SK-N-SH (cell line): ENCODE measurements around the gene IVNS1ABP. TPM values are rescaled to one million over a fixed set of nuclear protein-coding genes. Genes with fewer than 3 reads are reported as not detected.

Experiments used
- CTCF ChIA-PET: fragments of 300-600, 350-600 bp; formaldehyde crosslinking; extraction: SDS; loops from one replicate; lab custom pipeline; 2021; lab: Yijun Ruan, JAX
- POLR2A ChIA-PET: fragments of 350-600 bp; sonication (Branson Sonifier 250); formaldehyde crosslinking; extraction: SDS; loops from one replicate; lab custom pipeline; 2020; ENCODE audit warnings: antibody characterized with exemption, inconsistent platforms; lab: Yijun Ruan, JAX
- DNase-seq: peaks from one replicate; pipeline ENCODE4 v3.0.0; 2012
- H2AFZ ChIP-seq: fragments of 200-600 bp; sonication (generic); 2 replicates; pipeline ENCODE4 v1.8.1; 2016; ENCODE audit warnings: antibody characterized with exemption, mild to moderate bottlenecking, low read depth
- H3F3A ChIP-seq: fragments of 200-600 bp; sonication (generic); replicated peaks from 2 replicates; pipeline ENCODE3; 2016; ENCODE audit warnings: antibody characterized with exemption, mild to moderate bottlenecking; ENCODE audit not compliant: insufficient read depth
- H3K27ac ChIP-seq, 2 experiments: fragments of 200-500 bp in 1 of 2; fragments of 200-600 bp in 1 of 2; sonication (Bioruptor generic) in 1 of 2; sonication (generic), shearing (Covaris generic) in 1 of 2; 2 replicates each; pipeline versions ENCODE4 v1.5.1 to v1.6.1; 2014 to 2016; ENCODE audit warnings: low read depth in 2 of 2, inconsistent platforms in 1 of 2, low read length in 1 of 2, mild to moderate bottlenecking in 1 of 2, mixed read lengths in 1 of 2
- H3K27me3 ChIP-seq: fragments of 200-600 bp; sonication (generic), shearing (Covaris generic); 2 replicates; pipeline ENCODE4 v1.6.1; 2016; ENCODE audit warnings: mixed run types; ENCODE audit not compliant: insufficient read depth
- H3K36me3 ChIP-seq, 2 experiments: fragments of 200-500 bp in 1 of 2; fragments of 200-600 bp in 1 of 2; sonication (Bioruptor generic) in 1 of 2; sonication (generic) in 1 of 2; replicated peaks in 1 of 2; 2 replicates each; pipeline versions ENCODE3 to v1.5.1; 2014 to 2016; ENCODE audit warnings: low read length in 1 of 2, mild to moderate bottlenecking in 1 of 2; ENCODE audit not compliant: insufficient read depth in 2 of 2, control insufficient read depth in 1 of 2
- H3K4me1 ChIP-seq, 2 experiments: fragments of 200-500 bp in 1 of 2; fragments of 200-600 bp in 1 of 2; sonication (Bioruptor generic) in 1 of 2; sonication (generic), shearing (Covaris generic) in 1 of 2; 2 replicates each; pipeline versions ENCODE4 v1.5.1 to v1.6.1; 2014 to 2016; ENCODE audit warnings: low read depth in 1 of 2, low read length in 1 of 2, mixed run types in 1 of 2; ENCODE audit not compliant: insufficient read depth in 2 of 2, control insufficient read depth in 1 of 2
- H3K4me2 ChIP-seq: fragments of 200-600 bp; sonication (generic), shearing (Covaris generic); 2 replicates; pipeline ENCODE4 v1.6.1; 2017; ENCODE audit warnings: mixed run types
- H3K4me3 ChIP-seq, 2 experiments: fragments of 200-500 bp in 1 of 2; fragments of 200-600 bp in 1 of 2; sonication (Bioruptor generic) in 1 of 2; sonication (generic), shearing (Covaris generic) in 1 of 2; 2 replicates each; pipeline versions ENCODE4 v1.5.1 to v1.8.1; 2014 to 2016; ENCODE audit warnings: low read depth in 2 of 2, inconsistent platforms in 1 of 2, low read length in 1 of 2, mild to moderate bottlenecking in 1 of 2, mixed read lengths in 1 of 2, moderate library complexity in 1 of 2
- H3K79me2 ChIP-seq: fragments of 200-600 bp; sonication (generic); 2 replicates; pipeline ENCODE4 v1.8.1; 2017; ENCODE audit warnings: mild to moderate bottlenecking; ENCODE audit not compliant: insufficient read depth
- H3K9ac ChIP-seq: fragments of 200-600 bp; sonication (generic); 2 replicates; pipeline ENCODE4 v1.6.1; 2017; ENCODE audit warnings: mixed run types
- H3K9me2 ChIP-seq: fragments of 200-600 bp; sonication (generic); 2 replicates; pipeline ENCODE4 v1.6.1; 2017; ENCODE audit warnings: mixed run types
- H3K9me3 ChIP-seq: fragments of 200-600 bp; sonication (generic); 2 replicates; pipeline ENCODE4 v1.6.1; 2017; ENCODE audit warnings: mixed run types, mild to moderate bottlenecking, moderate library complexity
- H4K20me1 ChIP-seq: fragments of 200-600 bp; sonication (generic); 2 replicates; pipeline ENCODE4 v1.6.1; 2017; ENCODE audit warnings: mild to moderate bottlenecking, mixed run types; ENCODE audit not compliant: insufficient read depth
- CHD2 ChIP-seq: fragments of 150-350 bp; IDR thresholded peaks from 2 replicates; pipeline ENCODE4 v1.6.1; 2018; ENCODE audit warnings: low read length; ENCODE audit not compliant: partially characterized antibody
- CTCF ChIP-seq: fragments of 200-600 bp; sonication (generic); IDR thresholded peaks from 2 replicates; pipeline ENCODE4 v1.6.1; 2017; ENCODE audit warnings: antibody characterized with exemption, mild to moderate bottlenecking, moderate library complexity
- EP300 ChIP-seq, 2 experiments: IDR thresholded peaks; 2 replicates each; pipeline versions ENCODE4 v1.4.0 to v1.6.1; 2012; ENCODE audit warnings: borderline replicate concordance in 1 of 2, low read depth in 1 of 2, low read length in 1 of 2
- GABPA ChIP-seq: IDR thresholded peaks from 2 replicates; pipeline ENCODE4 v1.4.0; 2012; ENCODE audit warnings: low read depth, mild to moderate bottlenecking
- IRF3 ChIP-seq: fragments of 150-350 bp; IDR thresholded peaks from 2 replicates; pipeline ENCODE4 v1.6.1; 2016; ENCODE audit warnings: mild to moderate bottlenecking, low read depth, low read length
- JUND ChIP-seq: IDR thresholded peaks from 2 replicates; pipeline ENCODE4 v1.4.0; 2012
- MAX ChIP-seq: IDR thresholded peaks from 2 replicates; pipeline ENCODE4 v1.4.0; 2012; ENCODE audit warnings: low read depth
- MEF2A ChIP-seq: IDR thresholded peaks from 2 replicates; pipeline ENCODE4 v1.4.0; 2012; ENCODE audit warnings: low read depth, borderline replicate concordance
- MXI1 ChIP-seq: IDR thresholded peaks from 2 replicates; pipeline ENCODE4 v1.6.1; 2012; ENCODE audit warnings: mild to moderate bottlenecking, low read depth, low read length, improper control_type of control experiment
- NFIC ChIP-seq: IDR thresholded peaks from 2 replicates; pipeline ENCODE4 v1.4.0; 2012; ENCODE audit warnings: borderline replicate concordance
- NRF1 ChIP-seq: IDR thresholded peaks from 2 replicates; pipeline ENCODE4 v1.6.1; 2012; ENCODE audit warnings: low read depth, mild to moderate bottlenecking, low read length
- PBX3 ChIP-seq: IDR thresholded peaks from 2 replicates; pipeline ENCODE4; 2012
- POLR2AphosphoS5 ChIP-seq: IDR thresholded peaks from 2 replicates; pipeline ENCODE4 v1.6.1; 2012; ENCODE audit warnings: low read depth, low read length
- REST ChIP-seq: IDR thresholded peaks from 2 replicates; pipeline ENCODE4 v1.6.1; 2012; ENCODE audit warnings: mild to moderate bottlenecking, low read depth, low read length, moderate library complexity
- RFX5 ChIP-seq: IDR thresholded peaks from 2 replicates; pipeline ENCODE4 v1.6.1; 2012; ENCODE audit warnings: mild to moderate bottlenecking, improper control_type of control experiment, low read length
- TCF12 ChIP-seq: IDR thresholded peaks from 2 replicates; pipeline ENCODE4 v1.4.0; 2012
- USF1 ChIP-seq: IDR thresholded peaks from 2 replicates; pipeline ENCODE4 v1.4.0; 2012; ENCODE audit warnings: low read depth, borderline replicate concordance
- YY1 ChIP-seq: IDR thresholded peaks from 2 replicates; pipeline ENCODE4 v1.4.0; 2012; ENCODE audit warnings: low read depth, mild to moderate bottlenecking
- ZBTB33 ChIP-seq: IDR thresholded peaks from 2 replicates; pipeline ENCODE4 v1.4.0; 2012; ENCODE audit warnings: low read depth, borderline replicate concordance
- polyA plus RNA-seq, 3 experiments: library from polyadenylated mRNA; depleted of rRNA; stranded (reverse); fragments of >200 nt; gene quantifications; 2 replicates each; pipeline ENCODE4 v1.2.3, GENCODE V29; 2012

The IVNS1ABP gene
- polyA plus RNA-seq, 1 of the 3 experiments (the other 2 are of a cell fraction), result 24.5 TPM

GRCh38 chr1:185341196-185341781 lies 24.2 kb upstream of the IVNS1ABP start:
- Histone ChIP-seq H3K36me3 (no peaks in the 10 kb centered on the region), H3K9me2 (no peaks in the 10 kb centered on the region), H3K9me3 (no peaks in the 10 kb centered on the region), H3K27ac (no peak overlapping the region), H3K4me2 (no peak overlapping the region), H3K4me3 (no peak overlapping the region), H3K79me2 (no peaks in the 10 kb centered on the region), H2AFZ (no peak overlapping the region), H3F3A (no peaks in the 10 kb centered on the region), H4K20me1 (no peaks in the 10 kb centered on the region), H3K9ac (no peak overlapping the region), H3K27me3 (no peaks in the 10 kb centered on the region), H3K4me1 (no peaks in the 10 kb centered on the region; a peak in 3 of 4 replicates)
- POLR2A ChIA-PET, result no interaction called here
- no peak for DNase-seq
- CTCF ChIA-PET, result no interaction called here
- no peak for TF ChIP-seq IRF3
- TF ChIP-seq PBX3, result no peak
- TF ChIP-seq MXI1, result no peak
- TF ChIP-seq CTCF, result no peak
- no peak for TF ChIP-seq JUND
- no peak for TF ChIP-seq MEF2A
- no peak for TF ChIP-seq POLR2AphosphoS5
- no peak for TF ChIP-seq YY1
- TF ChIP-seq NFIC, result no peak
- no peak for TF ChIP-seq USF1
- no peak for TF ChIP-seq NRF1
- no peak for TF ChIP-seq CHD2
- no peak for TF ChIP-seq REST
- TF ChIP-seq TCF12, result no peak
- no peak for TF ChIP-seq MAX
- no peak for TF ChIP-seq RFX5
- TF ChIP-seq ZBTB33, result no peak
- TF ChIP-seq GABPA, result no peak
- TF ChIP-seq EP300 (IDR thresholded peaks at IDR 0.05; ENCODE audit: borderline replicate concordance in 1 of 2, low read depth in 1 of 2, low read length in 1 of 2), result no peak
